ENCODE results near the gene E4F1.

E4F1 gene

DNA sequence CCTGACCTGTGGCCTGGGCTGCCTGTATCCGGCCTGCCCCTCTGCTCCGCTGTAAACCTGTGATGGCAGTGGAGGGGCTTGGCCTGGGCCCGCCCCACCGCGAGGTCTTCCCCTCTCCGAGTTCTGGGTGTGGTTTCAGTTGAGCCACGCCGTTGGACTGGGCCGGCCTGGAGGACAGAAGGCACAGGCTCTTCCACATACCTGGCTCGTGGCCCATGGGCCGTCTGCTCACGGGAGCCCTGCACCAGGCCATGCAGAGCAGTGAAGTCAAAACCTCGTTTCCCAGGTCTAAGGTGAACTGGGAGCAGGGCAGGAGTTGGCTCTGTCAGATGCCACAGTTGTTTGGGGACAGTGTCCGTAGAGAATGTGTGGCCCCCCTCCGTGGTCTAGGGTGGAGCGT, 50.1 kb downstream of the E4F1 start:
- Histone ChIP-seq H3K27me3 (ENCODE audit: control insufficient read depth, insufficient read depth, low read length) (no peaks in the 10 kb centered on the region), H3K4me2 (ENCODE audit: low read length) (no peak overlapping the region), H3K4me1 (peaks cover 4% of the 10 kb centered on the region), H3K27ac (no peak overlapping the region), H3K9me3 (ENCODE audit: control insufficient read depth, low read length) (no peaks in the 10 kb centered on the region), H3K36me3 (ENCODE audit: control insufficient read depth, insufficient read depth, low read length) (no peaks in the 10 kb centered on the region), H3K4me3 (ENCODE audit: low read depth, low read length) (no peak overlapping the region), H2AFZ (no peak overlapping the region), H3K79me2 (peaks cover 2% of the 10 kb centered on the region), H3K9ac (no peak overlapping the region)
- TF ChIP-seq, protein P1, sequence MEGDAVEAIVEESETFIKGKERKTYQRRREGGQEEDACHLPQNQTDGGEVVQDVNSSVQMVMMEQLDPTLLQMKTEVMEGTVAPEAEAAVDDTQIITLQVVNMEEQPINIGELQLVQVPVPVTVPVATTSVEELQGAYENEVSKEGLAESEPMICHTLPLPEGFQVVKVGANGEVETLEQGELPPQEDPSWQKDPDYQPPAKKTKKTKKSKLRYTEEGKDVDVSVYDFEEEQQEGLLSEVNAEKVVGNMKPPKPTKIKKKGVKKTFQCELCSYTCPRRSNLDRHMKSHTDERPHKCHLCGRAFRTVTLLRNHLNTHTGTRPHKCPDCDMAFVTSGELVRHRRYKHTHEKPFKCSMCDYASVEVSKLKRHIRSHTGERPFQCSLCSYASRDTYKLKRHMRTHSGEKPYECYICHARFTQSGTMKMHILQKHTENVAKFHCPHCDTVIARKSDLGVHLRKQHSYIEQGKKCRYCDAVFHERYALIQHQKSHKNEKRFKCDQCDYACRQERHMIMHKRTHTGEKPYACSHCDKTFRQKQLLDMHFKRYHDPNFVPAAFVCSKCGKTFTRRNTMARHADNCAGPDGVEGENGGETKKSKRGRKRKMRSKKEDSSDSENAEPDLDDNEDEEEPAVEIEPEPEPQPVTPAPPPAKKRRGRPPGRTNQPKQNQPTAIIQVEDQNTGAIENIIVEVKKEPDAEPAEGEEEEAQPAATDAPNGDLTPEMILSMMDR (IDR thresholded peaks at IDR 0.05) = no peak

DNA sequence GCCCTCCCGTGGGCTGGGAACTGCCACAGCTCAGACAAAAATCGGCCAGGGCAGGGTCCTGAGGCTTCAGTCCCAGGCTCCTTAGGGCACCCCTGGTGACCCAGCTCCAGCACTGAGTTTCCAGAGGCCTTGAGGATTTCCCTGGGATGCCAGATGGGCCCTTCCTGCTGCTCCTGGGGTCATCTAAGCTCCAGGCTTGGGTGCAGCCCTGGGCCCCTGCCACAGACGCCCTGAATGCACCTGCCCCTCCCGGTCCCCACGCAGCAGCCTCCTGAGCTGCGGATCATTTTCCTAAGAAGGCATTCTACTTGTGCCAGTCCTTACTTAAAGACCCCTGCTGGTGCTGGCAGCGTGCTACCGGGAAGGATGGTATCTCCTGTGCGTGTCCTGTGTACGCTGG, 50.5 kb downstream of the E4F1 start:
- Histone ChIP-seq H3K4me2 (ENCODE audit: low read length) (no peak overlapping the region), H3K27ac (no peak overlapping the region), H3K9ac (no peak overlapping the region), H3K4me3 (ENCODE audit: low read depth, low read length) (no peak overlapping the region), H2AFZ (no peak overlapping the region), H3K27me3 (ENCODE audit: control insufficient read depth, insufficient read depth, low read length) (no peaks in the 10 kb centered on the region), H3K4me1 (peaks cover 4% of the 10 kb centered on the region), H3K36me3 (ENCODE audit: control insufficient read depth, insufficient read depth, low read length) (no peaks in the 10 kb centered on the region), H3K79me2 (peaks cover 2% of the 10 kb centered on the region), H3K9me3 (ENCODE audit: control insufficient read depth, low read length) (no peaks in the 10 kb centered on the region)
- TF ChIP-seq, protein P1 (IDR thresholded peaks at IDR 0.05) = no peak

DNA sequence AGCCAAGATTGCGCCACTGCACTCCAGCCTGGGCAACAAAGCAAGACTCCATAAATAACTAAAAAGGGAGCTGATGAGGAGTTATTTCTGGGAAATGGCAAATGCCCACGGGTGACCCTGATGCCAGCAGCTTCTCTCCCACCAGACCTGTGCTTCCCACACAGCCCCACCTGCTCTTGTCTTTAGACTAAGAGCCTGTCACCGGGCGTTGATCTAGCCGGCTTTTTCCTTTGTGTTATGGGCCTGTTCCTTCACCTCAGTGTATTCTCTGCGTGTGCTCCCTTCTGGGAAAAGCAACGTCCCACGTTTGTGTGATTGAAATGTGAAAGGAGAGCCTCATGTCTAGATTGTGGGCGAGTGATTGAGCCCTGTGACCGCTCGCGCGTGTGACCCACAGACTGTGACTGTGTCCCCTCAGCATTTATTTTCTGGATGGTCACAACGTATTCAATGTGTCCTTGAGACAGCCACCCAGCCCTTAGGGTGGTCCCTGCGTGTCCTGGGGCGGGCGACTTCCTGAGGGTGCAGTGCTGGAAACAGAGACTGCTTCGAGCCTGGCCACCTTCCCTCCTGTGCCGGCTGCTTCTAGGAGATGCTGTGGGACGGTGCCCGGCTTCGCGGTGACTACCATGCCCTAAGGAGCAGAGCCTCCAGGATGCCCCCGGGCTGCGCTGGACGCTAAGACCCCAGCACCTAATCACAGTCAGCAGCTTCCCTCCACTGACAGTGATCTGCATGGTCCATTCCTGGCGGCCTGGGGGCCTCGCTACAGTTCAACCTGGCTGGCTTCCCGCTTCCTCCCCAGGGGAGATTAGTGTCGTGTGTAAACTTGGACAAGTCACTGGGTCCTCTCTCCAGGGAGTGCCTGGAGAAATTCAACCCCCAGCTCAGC, 52.3 kb downstream of the E4F1 start:
- Histone ChIP-seq H3K4me1 (no peaks in the 10 kb centered on the region), H3K9me3 (ENCODE audit: control insufficient read depth, low read length) (no peaks in the 10 kb centered on the region), H3K9ac (no peak overlapping the region), H3K4me2 (ENCODE audit: low read length) (no peak overlapping the region), H3K36me3 (ENCODE audit: control insufficient read depth, insufficient read depth, low read length) (no peaks in the 10 kb centered on the region), H3K27ac (no peak overlapping the region), H3K79me2 (no peaks in the 10 kb centered on the region), H3K27me3 (ENCODE audit: control insufficient read depth, insufficient read depth, low read length) (no peaks in the 10 kb centered on the region), H3K4me3 (ENCODE audit: low read depth, low read length) (no peak overlapping the region), H2AFZ (no peak overlapping the region)
- TF ChIP-seq, protein P1 (IDR thresholded peaks at IDR 0.05) = no peak

DNA sequence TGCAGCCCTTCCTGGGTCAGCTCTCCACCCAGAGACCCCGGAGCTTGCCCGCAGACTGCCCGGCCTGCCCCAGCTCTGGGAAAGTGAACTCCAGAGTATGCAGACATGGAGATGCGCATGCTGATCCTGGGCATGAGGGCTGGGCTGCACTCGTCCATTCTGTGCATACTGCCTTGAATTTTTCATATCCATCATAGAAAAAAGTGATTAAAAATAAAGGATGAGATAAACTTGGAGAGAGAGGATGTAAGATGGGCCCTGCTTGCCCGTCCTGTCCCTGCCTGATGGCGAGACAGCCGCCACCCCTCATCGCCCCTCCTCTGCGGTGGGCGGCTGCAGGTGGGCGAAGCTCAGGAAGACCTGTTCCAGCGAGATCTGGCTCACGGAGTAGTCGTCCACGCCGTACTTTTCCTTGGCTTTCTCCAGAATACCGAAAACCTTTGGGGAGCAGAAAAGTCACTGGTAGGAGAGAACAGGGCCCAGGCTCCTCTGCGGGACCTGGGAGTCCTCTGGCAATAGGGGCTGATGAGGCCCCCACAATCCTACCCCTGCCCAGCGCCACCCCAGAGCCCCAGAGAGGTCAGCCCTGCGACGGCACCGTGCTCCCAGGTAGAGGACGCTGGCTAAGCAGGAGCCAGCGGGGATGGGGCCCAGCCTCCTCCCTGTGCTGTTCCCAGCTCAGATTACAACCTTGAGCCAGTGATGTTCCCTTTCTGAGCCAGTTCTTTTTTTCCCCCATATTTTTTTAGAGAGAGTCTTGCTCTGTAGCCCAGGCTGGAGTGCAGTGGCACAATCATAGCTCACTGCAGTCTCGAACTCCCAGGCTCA, 53.2 kb downstream of the E4F1 start:
- Histone ChIP-seq H3K27ac (no peak overlapping the region), H3K79me2 (no peaks in the 10 kb centered on the region), H2AFZ (no peak overlapping the region), H3K4me2 (ENCODE audit: low read length) (no peak overlapping the region), H3K4me1 (no peaks in the 10 kb centered on the region), H3K36me3 (ENCODE audit: control insufficient read depth, insufficient read depth, low read length) (no peaks in the 10 kb centered on the region), H3K9ac (no peak overlapping the region), H3K27me3 (ENCODE audit: control insufficient read depth, insufficient read depth, low read length) (no peaks in the 10 kb centered on the region), H3K4me3 (ENCODE audit: low read depth, low read length) (no peak overlapping the region), H3K9me3 (ENCODE audit: control insufficient read depth, low read length) (no peaks in the 10 kb centered on the region)
- TF ChIP-seq, protein P1 (IDR thresholded peaks at IDR 0.05) = no peak

All from parathyroid adenoma (tissue), 2 donors.